SIG-M5 (cell line): ENCODE measurements around the gene SETD7.

Experiments used
- DNase-seq: peaks from one replicate; lab custom pipeline; 2025; lab: John Stamatoyannopoulos, UW

The SETD7 gene

DNA sequence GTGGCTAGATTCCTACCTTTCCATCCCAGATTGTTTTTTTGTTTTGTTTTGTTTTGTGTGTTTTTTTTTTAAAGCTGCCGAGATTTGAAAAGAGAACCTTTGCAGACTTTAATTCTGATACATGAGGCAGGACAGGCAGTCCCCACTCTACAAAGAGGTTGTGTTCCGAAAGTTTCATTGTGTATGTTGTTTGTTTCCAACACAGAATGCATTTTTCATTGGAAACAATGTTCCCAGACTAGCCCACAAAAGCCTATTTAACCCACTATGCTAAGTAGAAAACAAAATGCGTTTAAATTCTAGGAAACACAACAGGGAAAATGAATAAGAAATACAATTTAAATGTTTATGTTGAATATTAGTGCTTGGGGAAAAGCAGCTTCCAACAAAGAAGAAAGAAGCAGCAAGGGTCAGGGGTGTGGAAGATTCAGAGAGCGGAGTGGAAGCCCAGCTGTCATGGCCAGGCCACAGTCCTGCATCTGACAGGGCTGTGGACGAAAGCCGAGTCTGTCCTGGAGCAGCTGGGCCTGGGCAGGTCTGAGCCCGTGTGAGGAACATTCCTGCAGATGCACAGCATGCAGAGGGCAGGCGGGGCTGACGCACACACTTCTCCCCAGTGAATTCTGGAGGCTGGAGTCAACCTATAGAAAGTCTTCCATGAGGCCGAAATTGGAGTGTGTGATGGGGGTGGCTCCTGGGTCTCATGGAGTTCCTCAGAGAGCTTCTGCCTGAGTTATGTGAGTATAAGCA lies 12.4 kb upstream of the SETD7 start:
- no peak for DNase-seq

DNA sequence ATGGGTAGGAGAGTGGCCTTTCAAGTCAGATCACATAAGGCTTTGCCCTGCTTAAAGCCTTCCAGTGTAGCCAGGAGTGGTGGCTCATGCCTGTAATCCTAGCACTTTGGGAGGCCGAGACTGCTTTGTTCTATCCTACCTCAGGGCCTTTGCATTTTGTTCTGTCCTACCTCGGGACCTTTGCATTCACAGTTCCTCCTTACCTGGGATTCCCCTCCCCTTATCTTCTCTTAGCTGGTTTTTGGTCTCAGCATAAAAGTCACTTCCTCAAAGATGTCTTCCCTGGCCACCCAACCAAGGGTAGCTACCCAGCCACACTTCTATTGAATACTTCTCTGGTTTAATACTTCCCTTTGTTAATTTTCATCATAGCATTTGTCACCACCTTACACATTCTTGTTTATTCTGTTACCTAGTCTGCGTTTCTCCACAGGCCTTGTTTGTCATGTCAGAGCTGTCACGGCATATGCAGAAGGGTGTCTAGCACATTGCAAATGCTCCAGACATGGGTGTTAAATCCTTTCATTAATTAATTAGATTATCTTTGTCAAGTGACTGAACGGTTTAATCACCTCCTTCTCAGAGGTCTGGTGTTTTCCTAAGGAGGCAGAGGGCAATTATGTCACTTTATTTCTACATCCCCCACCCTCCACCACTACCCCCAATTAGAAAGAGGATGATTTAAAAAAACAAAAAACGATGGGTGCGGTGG lies 11.3 kb upstream of the SETD7 start:
- no peak for DNase-seq

DNA sequence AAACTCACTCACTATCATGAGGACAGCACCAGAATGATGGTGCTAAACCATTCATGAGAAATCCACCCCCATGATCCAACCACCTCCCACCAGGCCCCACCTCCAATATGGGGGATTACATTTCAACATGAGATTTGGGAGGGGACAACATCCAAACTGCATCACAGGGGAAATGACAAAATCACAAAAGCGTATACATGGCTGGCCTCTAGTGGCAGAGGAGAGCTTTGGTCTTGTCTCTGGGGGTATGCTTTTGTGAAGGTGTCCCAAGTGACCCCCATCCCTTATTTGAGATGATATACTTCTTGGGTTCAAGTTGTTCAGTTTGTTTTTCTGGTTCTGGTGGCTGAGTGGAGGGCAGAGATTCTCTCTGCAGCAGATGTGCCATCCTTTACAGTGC lies 8.5 kb upstream of the SETD7 start:
- DNase-seq = no peak

DNA sequence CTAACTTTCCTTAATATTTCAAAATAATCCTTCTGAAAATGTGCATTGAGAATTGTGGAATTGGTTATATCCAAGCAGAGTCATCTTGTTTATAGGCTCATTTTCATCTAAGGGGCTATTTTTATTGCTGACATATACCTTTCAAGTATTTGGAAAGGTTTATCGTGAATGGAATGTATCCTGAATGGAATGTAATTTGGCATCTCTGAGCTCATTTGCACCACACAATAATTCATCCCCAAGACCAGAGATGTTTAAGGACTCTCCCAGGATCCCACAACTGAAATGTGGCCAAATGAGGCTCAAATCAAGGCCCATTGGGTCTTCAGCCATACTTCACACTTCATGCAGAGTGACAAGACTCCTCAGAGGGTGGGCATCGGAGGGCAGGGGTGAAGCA lies 7.5 kb upstream of the SETD7 start:
- DNase-seq = no peak

DNA sequence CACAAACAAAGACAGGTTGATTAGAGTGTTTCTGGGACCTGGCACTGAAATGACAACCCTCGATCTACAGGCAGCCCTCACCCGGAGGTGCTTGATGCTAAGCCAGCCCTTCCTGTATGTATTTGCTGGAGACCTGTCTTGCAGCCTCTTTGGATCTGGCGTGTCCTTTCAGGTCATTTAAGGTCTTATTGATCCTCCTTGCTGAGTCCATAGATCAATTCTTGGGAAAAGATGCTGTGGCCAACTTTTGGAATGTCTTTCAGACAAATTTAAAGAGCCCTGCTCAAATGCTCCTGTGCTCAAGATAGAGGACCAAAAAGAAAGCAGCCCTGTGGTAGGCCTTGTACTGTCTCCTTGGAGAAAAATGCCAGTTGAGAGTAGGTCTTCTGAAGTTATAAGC lies 6.8 kb upstream of the SETD7 start:
- no peak for DNase-seq

DNA sequence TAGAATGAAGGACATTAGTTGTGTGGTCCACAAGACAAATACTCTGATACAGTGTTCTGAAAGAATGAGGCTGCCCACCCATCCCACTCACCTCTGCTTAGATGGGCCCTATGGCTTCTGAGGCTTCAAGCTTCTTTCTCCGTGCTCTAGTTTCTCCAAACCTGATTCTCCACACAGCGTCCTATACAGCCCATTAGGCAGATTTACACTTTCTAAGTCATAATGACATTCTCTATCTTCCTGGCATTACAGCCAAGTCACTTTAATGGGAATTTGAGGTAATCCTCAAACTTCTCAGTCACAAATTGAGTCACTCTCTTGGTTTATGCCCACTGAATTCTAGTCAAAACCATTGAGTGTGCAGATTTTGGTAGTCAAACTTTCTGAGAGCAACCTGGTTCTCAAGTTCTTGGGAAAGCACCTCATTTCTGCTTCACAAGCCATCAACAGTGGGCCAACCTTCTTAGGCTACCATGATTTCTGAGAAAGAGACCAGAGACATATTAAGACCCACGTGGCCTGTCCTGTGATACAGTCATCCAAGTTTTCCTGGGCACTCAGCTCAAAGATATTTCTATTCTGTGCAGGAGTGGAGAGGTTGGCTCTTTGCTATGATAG lies 6.2 kb upstream of the SETD7 start:
- no peak for DNase-seq

DNA sequence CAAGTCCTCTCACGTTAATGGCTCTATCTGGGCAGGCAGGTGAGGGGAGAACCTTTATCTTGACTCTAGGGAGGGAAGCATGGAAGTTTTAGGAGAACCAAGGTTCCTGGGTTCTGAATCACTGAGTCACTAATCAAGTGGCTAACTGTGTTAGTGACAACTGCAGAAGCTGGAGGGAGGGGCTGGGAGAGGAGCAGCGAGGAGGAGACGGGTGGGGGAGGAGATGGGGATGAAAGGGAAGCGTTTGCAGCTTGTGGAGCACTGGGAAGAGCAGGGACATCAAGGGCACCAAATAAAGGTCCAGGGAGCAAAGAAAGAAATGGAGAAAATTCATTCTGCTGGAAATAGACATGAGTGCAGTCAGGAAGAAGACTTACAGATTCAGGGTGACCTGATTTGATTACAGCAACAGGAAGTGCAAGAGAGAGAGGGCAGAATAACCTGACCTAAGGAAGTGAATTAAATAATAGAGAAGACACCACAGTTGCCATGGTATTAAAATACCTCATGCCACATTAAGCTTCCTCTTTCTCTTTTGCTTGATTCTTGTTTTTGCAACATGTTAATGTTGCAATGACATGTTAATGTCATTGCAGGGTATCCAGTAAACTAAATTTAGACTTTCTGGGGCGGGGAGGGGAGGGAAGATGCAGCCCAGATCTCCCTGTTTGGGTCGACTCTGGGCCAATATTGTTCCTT lies 4.5 kb upstream of the SETD7 start:
- DNase-seq = peak; percentile 95

DNA sequence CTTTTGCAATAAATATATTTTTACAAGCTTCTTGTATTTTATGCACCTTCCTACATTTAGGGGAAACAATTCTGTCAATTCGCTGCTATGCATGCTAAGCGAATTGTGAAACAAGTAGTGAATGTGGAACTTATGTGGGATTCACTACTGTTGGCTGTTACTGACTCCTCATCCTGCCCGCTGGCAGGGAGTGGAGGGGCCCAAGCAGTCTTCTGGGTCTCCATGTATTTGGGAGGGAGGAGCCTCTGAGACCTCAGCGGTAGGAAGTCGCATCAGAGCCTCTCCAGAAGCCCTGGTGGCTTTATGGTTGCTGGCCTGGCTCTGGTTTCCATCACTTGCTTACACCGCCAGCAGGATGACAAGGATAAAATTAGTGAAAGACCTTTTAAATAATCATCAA lies 3.7 kb upstream of the SETD7 start:
- DNase-seq = peak; percentile 29

DNA sequence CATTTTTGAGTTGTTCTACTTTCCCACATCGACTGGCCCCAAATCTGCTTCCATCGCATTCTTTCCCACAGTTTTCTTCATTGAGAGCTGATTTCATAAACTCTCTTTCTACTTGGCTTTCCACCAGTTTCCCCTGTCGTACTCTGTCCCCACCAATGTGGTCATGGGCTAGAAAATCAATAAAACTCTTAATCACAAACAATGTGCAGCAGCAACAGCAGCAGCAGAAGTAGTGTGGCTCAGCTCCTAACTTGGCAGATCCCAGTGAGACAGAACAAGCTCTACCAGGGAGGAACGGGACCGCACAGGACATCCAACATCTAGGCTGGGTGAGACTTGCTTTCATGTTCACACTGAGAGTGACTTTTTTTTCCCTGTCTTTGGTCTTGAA lies 3.1 kb upstream of the SETD7 start:
- DNase-seq = no peak

DNA sequence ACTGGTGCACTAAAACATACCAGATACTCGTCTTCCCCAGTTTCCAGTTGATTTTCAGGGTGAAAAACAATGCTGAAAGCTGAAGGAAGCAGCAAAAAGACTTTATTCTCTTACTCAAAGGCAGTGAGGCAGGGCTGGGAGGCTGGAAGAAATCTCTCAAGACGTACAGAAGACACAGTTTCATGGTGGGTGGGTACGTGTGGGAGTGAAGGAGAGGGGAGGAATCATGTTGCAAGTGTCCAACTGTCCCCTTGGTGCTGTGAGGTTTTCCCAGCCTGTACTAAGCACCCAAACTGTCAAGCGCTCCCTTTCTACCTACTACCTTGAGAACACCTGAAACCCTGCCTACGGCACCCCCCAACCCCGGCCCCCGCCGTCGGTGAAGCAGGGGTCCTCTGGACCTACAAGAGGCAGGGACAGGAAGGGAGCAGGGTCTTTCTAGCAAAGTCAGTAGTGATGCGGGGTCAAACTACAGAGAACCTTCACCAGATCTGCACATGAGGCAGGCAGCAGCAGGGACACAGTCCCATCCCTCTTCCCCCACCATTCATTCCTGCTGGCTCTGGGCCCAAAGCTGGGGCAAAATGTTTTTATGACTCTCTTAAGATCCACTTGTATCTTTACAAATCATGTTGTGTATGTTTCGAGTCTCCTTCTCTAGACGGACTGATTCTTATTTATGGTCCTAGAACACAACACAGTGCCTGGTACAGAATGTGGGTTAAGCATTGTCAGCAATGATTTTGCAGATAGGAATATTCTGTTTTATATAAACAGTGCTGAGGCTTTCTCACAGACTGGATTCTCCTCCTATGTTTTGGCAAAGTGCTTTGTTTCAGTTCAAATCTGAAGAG lies 2.4 kb upstream of the SETD7 start:
- no peak for DNase-seq

DNA sequence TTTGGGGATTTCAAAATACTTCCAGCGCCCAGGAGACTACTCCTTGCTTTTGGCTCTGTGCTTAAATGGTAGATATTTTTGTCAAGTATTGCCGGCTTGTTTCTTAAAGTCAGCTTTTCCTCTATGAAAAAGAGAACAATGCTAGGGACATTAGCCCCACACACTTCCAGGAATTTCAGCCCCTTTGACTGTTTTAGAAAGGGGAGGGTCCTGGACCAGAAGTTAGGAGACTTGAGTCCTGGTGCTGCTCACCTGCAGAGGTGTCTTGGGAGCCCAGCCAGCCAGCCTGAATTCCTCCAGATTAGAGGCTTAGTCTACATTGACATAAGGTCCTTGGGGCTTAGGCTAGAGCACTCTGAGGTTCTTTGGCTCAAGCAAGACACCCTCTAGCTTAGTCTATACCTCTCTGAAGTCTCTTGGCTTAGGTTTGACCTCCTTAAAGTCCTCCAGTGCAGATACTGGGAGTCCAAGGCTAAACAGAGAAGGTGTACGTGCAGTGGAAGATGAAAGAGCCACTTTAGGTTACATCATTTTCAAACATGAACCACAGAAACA lies 1.6 kb upstream of the SETD7 start:
- no peak for DNase-seq

DNA sequence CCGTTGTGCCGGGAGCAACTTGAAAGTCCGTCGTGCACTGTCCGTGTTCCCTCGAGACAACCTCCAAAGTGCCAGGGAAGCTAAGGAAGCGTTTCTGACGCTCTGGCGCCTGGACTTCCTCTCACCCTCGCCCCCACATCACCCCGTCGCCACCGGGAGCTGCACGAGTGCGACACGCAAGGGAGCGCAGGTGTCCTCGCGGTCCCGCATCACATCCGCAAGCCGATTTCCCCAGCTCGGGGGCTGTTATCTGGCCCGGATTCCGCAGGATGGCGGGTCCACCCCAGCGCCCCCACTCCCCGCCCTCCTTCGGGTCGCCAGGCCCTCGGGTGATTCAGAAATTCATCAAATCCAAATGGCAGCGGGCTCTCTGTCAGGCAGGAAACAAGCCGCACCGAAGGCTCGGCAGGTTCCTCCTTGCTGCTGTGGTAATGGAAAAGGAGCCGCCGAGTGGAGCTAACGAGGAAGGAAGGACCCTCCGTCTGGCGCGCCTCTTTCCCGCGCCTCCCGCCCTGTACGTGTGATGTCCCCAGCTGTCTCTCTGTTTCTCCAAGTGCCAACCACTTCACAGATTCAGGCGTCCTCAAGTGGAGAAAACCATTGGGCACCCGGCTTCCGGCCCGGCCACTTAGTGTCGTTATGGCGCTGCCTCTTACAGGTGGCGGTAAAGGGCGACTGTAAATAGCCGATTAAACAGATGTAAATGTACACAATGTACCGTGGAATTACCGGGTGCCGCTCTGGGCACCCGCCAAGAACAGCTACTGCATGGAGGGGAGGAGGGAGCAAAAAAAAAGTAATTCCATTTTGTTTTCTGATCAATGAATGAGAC lies 921 bp upstream of the SETD7 start:
- DNase-seq = no peak

DNA sequence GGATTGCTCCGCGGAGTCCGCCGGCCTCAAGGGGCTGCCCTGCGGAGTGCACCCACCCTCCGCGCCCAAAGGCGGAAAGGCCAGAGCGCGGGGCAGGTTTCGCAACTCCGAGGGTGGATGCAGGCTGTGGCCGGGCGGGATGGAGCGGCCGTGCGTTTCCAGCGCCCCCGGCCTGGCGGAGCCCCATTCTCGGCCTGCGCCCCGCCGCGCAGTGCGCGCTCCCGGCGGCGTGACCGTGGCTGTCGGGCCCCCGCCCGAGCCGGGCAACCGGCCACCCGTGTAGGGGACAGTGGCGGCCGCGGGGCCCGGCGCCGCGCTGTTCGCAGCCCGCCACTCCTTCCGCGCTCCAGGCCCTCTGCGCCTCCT lies 331 bp downstream of the SETD7 start:
- DNase-seq = no peak

DNA sequence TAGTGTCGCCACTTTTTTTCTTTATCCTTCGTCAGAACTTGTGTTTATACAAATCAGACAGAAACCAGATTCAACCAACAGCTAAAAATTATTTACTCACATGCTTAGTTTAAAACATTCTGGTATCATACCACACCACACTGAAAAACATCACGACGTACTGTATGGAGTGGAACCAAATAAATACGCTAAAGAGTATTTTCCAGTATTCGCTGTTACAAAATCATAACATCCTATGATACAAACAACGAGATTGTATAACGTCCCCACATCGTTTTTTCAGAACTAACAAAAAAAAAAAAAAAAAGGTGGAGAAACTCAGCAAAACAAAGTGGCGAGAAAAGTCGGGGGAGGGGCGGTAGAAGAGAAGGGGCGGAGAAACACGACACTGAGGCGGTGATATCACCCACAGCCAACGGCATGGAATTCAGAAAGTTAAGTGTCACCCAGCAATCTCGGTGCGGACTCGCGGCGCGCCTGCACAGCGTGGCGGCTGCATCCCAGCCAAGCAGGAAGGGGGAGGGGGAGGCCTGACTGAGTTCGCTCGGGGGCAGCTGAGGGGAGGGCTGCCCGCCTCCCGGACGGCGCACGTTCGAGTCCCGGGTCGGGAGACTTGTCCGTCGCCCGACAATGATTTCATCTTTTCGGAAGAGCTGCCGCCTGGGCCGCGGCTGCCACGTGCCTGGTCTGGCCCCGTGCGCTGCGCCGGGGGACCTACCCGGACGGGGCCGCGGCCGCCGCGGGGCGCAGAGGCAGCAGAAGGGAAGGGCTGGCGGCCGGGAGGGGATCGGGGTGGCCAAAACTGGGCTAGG lies 920 bp downstream of the SETD7 start:
- DNase-seq = peak; percentile 8

DNA sequence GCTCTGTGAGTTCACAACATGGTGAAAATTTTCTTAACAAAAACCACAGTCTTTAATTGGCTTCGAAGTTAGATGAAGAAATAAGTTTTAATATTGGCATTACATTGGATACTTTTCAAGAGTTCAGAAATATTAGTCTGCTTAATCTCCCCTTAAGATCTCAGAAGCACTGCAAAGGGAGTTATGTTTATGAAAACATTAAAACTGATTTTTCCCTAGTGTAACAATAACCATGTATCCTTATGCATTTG lies 1.5 kb downstream of the SETD7 start:
- DNase-seq = no peak

DNA sequence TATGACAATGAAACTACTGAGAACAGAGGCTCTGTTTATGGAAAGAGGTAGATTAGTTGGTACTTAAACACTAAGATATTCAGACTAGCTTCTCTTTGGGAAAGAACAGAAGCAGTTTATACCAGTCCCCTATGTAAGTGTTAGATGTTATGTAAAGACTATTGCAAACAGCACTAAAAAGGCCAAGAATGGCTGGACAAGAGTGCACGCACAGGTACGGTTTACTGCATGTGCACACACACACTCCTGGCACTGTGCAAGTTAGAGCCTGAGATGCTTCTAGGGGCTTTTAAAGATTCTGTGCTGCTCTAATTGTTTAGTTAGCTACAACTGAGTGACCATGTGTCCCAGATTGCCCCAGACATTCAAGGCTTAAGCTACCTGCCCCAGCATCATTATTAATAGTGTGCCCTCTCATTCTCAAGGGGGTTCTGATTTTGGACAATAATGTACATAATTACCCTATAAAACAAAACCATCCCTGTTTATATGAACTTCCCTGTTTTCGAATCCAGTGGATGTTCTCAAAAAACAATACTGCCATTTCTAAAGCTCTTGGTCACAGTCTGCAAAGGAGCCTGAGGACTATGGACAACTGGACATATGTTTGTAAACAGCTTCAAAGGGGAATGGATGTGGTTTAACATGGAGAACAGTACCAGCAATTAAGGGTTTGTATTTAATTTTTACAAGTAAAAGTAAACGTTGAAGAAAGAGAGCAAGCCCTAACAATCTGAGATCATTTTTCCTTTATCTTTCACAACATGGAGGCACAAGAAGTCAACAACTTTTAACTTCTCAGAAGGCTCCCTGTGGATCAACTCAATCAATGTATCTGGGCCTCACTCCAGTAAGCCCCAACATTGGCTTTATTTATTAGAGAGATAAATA lies 2.0 kb downstream of the SETD7 start:
- DNase-seq = no peak

DNA sequence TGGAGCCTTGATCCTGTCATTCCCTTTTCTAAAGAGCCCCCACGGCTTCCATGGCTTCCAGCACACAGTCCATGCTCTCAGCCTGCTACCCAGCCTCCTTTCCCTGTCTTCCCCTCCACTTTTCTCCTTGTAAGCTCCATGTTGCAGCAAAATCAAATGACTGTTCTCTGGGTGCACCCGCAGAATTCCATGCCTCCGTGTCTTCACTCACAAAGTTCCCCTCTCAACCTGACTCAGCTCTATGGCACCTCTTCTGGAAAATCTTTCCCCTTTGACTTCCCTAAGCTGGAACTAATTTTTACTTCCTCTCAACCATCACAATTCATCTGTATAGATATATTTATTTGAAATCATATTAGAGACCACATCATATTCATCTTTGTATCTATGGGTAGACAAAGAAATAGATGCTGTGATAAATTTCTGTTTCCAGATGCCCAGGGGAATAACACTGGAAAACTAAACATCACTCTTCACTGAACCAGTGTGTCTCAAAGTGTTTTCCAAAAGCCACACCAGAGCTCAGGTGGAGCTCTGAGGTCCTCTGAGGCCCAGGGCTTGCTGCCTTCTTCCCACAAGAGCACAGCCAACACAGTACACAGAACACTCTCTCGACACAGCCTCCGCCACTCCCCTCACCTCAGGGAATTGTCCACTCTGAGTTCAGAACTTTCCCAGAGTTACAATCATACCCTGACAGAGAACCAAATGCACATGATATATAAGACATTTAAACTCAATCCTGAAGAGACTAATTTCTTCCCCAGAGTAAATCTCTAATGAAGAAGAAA lies 3.3 kb downstream of the SETD7 start:
- no peak for DNase-seq

DNA sequence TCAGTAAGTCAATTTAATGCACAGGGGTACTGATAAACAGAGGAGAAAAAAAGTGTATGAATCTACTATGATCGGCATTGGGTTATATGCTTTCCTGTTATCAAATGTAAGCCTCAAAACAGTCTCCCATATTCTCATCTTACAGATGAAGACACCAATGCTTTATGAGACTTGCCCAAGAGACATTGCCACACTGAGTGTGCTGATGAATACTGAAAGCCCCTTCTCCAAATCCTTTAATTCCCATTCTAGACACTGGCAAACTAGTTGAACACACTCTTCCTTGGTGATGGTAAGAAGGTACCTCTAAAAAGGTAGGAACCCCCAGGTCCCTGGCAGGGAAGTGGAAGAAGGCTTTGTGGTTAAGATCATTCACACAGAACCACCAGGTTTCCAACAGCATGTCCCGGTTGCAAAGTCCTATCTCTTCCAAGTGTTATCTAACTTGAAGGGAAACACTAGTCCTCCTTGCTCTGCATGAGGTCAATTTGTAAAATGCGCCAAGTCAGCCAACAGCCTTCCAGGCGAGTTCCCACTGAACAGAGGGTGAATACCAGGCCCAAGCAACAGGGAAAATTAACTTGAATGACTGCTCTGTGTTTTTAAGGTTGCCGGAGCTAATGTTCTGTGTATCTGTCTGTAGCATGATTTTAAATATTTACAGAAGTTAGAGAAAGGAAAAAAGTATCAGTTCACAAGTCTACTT lies 5.1 kb downstream of the SETD7 start:
- DNase-seq = no peak
